GM19468 (cell line): ENCODE measurements around the gene RITA1.

Experiments
- ATAC-seq: cut with Tn5 transposase; IDR thresholded peaks from one replicate; pipeline ENCODE4 v1.9.1; 2021; ENCODE audit warnings: mild to moderate bottlenecking, moderate library complexity, moderate number of reproducible peaks; ENCODE audit not compliant: unreplicated experiment; ENCODE audit errors: extremely low read depth

The RITA1 gene

DNA sequence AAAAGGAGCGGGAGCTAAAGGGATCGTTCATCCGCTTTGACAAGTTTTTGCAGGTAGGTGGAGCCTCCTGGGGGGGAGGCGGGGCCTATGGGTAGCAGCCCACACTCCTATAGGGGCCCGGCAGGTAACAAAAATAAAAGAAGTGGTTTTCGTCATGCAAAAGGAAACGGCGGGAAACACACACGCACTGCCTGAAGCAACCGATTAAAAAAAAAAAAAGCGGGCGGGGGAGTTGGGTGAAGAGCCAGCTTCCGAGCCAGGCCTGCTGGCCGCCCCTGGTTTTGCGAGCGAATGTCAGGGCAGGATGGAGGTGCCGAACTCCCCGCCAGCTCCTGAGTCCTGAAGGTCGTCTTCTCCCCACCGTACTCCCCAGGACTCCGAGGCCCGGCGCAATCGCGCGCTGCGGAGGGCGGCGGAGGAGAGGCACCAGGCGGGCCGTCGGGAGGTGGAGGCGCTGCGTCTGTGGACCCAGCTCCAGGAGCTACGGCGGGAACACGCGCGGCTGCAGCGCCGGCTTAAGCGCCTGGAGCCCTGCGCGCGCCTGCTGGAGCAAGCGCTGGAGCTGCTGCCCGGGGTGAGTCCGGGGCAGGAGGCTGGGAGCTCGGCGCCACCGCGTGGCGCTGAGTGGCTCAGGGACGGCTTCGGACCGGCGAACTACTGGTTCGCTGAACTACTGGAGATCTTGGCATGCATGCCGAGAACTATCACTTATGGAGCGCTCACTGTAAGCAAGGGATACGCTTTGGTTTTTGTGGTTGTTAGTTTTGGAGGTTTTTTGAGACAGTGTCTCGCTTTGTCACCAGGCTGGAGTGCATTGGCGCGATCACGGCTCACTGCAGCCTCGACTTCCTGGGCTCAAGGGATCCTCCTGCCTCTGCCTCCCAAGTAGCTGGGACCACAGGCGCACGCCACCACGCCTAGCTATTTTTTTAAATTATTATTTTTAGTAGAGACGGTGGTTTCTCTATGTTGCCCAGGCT is 32.4 kb upstream of the RITA1 start:
- ATAC-seq = no peak

- ATAC-seq = no peak
These were observed 31.1 kb upstream of the RITA1 start for GRCh38 chr12:113154351-113154973.

DNA sequence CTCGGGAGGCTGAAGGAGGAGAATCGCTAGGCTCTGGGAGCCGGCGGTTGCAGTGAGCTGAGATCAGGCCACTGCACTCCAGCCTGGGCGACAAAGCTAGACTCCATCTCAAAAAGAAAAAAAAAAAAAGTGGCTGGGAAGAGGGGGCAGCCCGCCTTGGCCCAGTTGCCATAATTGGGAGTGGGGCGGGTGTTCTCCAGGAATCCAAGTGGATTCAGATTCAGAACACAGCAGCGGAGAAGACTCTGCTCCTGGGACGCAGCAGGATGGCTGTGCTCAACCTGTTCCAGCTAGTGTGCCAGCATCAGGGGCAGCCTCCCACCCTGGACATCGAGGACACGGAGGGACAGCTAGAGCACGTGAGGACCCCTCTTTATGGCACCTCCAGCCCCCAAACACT is 30.5 kb upstream of the RITA1 start:
- no peak for ATAC-seq

DNA sequence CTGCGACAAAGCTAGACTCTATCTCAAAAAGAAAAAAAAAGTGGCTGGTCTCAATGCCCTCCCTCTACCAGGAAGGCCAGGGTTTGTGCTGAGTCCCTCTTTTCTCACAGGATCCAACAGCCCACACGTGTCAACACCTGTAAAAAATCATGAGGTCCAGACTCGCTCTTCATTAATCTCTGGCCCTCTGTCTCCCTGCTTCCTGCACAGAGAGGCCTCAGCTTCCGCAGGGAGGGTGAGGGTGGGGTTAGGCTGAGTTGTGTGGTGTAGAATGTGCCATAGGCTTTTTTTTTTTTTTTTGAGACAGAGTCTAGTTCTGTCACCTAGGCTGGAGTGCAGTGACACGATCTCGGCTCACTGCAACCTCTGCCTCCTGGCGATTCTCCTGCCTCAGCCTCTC is 29.9 kb upstream of the RITA1 start:
- no peak for ATAC-seq

DNA sequence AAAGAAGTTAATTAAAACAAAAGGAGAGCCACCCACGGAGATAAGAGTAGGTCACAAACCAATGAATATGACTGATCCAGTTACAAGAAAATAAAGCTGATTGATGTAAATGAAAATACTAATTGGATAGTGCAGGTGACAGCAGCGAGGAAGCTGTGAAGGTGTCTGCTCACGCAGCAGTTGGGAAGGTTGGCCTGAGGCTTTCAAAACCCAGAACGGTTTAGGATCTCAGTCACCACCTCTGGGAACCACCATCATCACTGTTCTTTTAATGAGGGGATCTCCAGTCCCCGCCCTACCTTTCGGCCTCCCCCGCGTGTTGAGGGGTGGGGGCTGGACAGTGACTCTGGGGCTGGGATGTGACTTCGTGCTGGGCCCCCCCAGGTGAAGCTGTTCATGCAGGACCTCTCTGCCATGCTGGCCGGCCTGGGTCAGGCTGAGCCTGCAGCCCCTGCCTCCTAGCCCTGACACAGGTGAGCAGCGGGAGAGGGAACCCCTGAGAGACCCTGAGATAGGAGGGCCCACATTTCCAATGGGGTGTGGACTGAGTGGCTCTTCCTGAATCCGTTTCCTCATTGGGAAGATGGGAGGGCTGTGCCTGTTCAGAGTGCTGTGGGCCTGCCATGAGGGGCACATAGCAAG is 28.2 kb upstream of the RITA1 start:
- no peak for ATAC-seq

- ATAC-seq = no peak
These were observed 26.9 kb upstream of the RITA1 start for GRCh38 chr12:113158439-113159203.

DNA sequence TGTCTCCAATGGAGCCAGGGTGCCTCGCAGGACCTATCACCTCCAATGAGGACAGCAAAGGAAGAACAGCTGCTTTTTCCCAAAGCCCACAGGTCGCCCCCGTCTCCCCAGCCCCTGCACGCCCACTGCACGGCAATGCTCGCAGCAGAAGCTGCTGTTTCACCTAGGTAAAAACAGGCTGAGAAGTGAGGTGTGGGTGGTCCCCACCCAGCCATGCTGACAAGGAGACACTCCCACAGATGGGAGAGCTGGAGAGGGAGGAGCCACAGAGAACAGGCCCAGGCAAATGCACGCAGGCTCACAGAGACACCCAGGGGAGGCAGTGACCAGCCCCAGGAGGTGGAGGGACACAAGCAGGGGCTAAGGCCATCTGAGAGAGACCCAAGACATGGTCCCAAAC is 25.6 kb upstream of the RITA1 start:
- ATAC-seq = no peak

DNA sequence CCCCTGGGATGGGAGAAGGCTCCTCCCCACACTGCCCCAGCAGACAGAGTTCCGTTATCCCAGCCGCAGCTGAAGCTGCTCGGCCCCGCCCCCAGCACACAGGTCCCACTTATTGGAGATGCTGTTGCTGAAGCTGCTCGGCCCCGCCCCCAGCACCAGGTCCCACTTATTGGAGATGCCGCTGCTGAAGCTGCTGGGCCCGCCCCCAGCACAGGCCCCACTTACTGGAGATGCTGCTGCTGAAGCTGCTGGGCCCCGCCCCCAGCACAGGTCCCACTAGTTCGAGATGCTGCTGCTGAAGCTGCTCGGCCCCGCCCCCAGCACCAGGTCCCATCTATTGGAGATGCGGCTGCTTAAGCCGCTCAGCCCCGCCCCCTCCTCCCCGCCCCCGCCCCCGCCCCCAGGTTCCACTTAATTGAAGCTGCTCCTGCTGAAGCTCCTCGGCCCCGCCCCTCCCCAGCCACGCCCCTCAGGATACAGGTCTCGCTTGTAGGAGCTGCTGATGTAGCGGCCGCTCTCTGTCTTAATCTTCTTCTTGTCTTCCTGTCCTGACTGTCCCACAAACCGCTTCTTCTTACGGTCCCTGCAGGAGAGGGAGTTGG is 24.0 kb upstream of the RITA1 start:
- no peak for ATAC-seq

DNA sequence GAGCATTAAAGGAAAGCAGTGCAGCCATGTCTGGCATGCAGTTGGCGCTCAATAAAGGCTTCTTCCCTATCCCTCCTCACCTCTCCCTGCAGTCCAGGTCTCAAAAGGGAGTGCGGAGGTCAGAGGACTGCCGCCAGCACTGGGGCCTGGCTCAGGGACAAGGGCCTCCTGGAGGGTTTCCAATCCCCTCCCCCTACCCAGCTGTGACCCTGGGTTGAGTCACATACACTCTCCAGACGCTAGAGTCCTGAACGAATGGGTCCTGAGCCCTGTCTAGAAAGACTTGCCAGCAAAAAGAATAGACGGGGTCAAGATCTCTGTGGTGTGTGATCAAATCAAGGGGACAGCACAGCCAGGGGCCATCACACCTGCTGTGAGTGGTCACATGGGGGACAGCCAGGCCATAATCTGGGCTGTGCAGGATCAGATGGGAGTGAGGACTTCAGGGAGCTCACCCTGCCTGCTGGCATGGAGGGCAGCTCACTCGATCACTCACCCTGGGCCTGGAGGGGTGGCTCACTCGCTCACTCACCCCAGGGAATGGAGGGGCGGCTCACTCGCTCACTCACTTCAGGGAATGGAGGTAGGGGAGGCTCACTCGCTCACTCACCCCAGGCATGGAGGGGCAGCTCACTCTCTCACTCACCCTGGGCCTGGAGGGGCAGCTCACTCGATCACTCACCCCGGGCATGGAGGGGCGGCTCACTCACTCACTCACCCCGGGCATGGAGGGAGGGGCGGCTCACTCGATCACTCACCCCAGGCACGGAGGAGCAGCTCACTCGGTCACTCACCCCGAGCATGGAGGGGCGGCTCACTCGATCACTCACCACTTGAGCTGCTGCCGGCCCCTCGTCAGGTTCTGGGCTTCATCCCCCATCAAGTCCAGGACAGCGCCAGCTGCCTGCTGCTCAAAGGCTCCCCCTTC is 23.2 kb upstream of the RITA1 start:
- no peak for ATAC-seq

- ATAC-seq = no peak
These were observed 22.5 kb upstream of the RITA1 start for GRCh38 chr12:113163030-113163360.

DNA sequence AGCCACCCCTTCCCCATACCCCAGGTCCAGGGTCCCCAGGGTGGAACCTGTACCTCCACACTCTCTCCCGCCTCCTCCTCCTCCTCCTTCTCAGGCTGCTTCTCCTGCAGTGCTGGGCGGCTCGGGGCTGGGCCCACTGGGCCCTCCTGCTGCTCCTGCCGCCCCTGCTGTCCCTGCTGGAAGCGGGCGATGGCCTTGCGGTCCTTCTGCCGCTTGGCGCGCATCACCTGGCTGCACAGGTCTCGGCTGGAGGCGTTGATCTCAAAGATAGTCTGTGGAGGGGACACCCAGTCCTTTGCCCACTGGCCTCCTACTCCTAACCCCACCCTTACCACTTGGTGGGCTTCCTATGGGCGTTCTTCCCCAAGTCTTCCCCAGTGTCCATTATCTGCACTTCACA is 21.5 kb upstream of the RITA1 start:
- ATAC-seq = no peak

- no peak for ATAC-seq
These were observed 19.7 kb upstream of the RITA1 start for GRCh38 chr12:113165521-113166450.

GRCh38 chr12:113167868-113168267 is 17.7 kb upstream of the RITA1 start:
- no peak for ATAC-seq

GRCh38 chr12:113169697-113170096 is 15.8 kb upstream of the RITA1 start:
- ATAC-seq = no peak

- no peak for ATAC-seq
These were observed 15.1 kb upstream of the RITA1 start for GRCh38 chr12:113170457-113170856.

GRCh38 chr12:113170926-113171325 is 14.6 kb upstream of the RITA1 start:
- no peak for ATAC-seq

DNA sequence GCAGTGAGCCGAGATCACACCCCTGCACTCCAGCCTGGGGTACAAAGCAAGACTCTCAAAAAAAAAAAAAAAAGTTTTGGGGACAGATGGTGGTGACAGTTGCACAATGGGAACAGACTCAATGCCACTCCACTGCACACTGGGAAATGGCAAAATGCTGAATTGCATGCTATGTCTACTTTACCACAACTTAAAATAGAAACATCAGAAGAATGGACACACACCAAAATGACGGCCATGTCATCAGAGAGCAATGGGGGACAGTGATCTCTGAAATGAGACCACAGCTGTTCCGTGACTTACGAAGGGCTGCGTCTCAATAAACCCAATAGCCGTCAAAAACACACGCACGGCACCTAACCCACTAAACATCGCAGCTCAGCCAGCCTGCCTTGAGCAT is 14.0 kb upstream of the RITA1 start:
- no peak for ATAC-seq

DNA sequence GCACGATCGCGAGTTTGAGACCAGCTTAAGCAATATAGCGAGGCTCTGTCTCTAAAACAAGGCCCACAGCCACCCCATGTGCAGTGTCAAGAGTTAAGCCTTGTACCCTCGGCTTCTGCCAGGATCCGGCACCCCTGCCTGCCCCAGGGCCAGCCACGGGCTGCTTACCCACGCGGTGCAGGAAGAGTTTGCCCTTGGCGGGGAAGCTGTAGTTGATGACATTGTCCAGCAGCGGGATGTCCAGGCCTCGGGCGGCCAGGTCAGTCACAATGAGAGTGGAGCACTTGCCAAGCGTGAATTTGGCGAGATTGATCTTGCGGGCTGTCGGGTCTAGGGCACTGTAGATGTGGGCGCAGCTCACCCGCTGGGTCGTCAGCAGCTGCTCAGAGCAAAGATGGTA is 13.3 kb upstream of the RITA1 start:
- no peak for ATAC-seq
